Endodermal cell (in vitro differentiated cells): ENCODE results near the gene SMG7. TPM values are rescaled to one million over a fixed set of nuclear protein-coding genes. Genes with fewer than 3 reads are reported as not detected.
A peak's percentile ranks its signal among the peaks of the same experiment; 100 is the strongest.

Experiments
- DNase-seq: peaks from one replicate; pipeline ENCODE4 v3.0.0-alpha.2; 2017
- H3K27ac ChIP-seq: 2 replicates; pipeline ENCODE4 v1.5.1; 2013; ENCODE audit warnings: mild to moderate bottlenecking, low read depth, low read length, moderate library complexity
- H3K27me3 ChIP-seq: 2 replicates; pipeline ENCODE4 v1.6.1; 2013; ENCODE audit warnings: mild to moderate bottlenecking, low read length, moderate library complexity; ENCODE audit not compliant: insufficient read depth, control insufficient read depth, poor library complexity, severe bottlenecking
- H3K36me3 ChIP-seq: 2 replicates; pipeline ENCODE4 v1.7.0; 2013; ENCODE audit warnings: mild to moderate bottlenecking, low read length, moderate library complexity; ENCODE audit not compliant: control insufficient read depth, insufficient read depth
- H3K4me1 ChIP-seq: one replicate; pipeline ENCODE4 v1.7.0; 2013; ENCODE audit warnings: low read length; ENCODE audit not compliant: control insufficient read depth, insufficient read depth
- H3K4me3 ChIP-seq: 2 replicates; pipeline ENCODE4 v1.5.1; 2013; ENCODE audit warnings: mild to moderate bottlenecking, low read length, moderate library complexity
- H3K9ac ChIP-seq: 2 replicates; pipeline ENCODE4 v1.6.1; 2013; ENCODE audit warnings: mild to moderate bottlenecking, low read length, moderate library complexity; ENCODE audit not compliant: poor library complexity, severe bottlenecking; ENCODE audit errors: extremely low read depth
- H3K9me3 ChIP-seq: 2 replicates; pipeline ENCODE4 v1.6.1; 2013; ENCODE audit warnings: mild to moderate bottlenecking, low read length, moderate library complexity; ENCODE audit not compliant: control insufficient read depth
- H3K27ac Mint-ChIP-seq: 2 replicates; pipeline ENCODE4 v1.8.0; 2020; ENCODE audit warnings: mixed read lengths
- H3K27me3 Mint-ChIP-seq: 2 replicates; pipeline ENCODE4 v1.8.0; 2021; ENCODE audit warnings: mild to moderate bottlenecking, mixed read lengths; ENCODE audit not compliant: insufficient read depth
- H3K36me3 Mint-ChIP-seq: 2 replicates; pipeline ENCODE4 v1.8.0; 2020; ENCODE audit warnings: low read depth, mixed read lengths
- H3K4me1 Mint-ChIP-seq: 2 replicates; pipeline ENCODE4 v1.8.0; 2020; ENCODE audit warnings: mixed read lengths
- H3K4me3 Mint-ChIP-seq: 2 replicates; pipeline ENCODE4 v1.8.0; 2020; ENCODE audit warnings: mild to moderate bottlenecking, moderate library complexity, mixed read lengths
- H3K9me3 Mint-ChIP-seq: 2 replicates; pipeline ENCODE4 v1.8.0; 2020; ENCODE audit warnings: mild to moderate bottlenecking, mixed read lengths
- whole genome bisulfite sequencing, 2 experiments: methylation state at CpG; one replicate each; pipeline versions ENCODE4 v1.1.5 to v1.1.7; 2013; ENCODE audit warnings: missing lambda C conversion rate in 2 of 2, mixed read lengths in 1 of 2; ENCODE audit not compliant: insufficient coverage in 1 of 2, insufficient read length in 1 of 2; 5-methylcytosine and 5-hydroxymethylcytosine counted together
- total RNA-seq, 2 donors: library from RNA; stranded (reverse); fragmentation: NEBNext Ultra II Directional in 1 of 2; extraction: Animal tissue kit (Norgen Biotek cat#: 25700) in 1 of 2; gene quantifications; 2 replicates in 1 of 2; 3 replicates in 1 of 2; pipeline ENCODE4 v1.2.1, GENCODE V29; 2021
- TF ChIP-seq, protein P1 (sequence below): fragments of 200-600 bp; sonication (generic); conservative IDR thresholded peaks from 2 replicates; pipeline ENCODE4 v1.5.0; 2021; ENCODE audit warnings: antibody characterized with exemption, mild to moderate bottlenecking

SMG7 gene
- total RNA-seq, 2 donors from 2014 or later = 60.5 to 75.9 TPM

- no peaks in the 10 kb centered on the region for H3K36me3 Mint-ChIP-seq
- no peak for DNase-seq
- no peak overlapping the region for H3K4me3 ChIP-seq
- WGBS, 2 experiments = 91 to 95% methylated on average over 5 of the region's 5 CpGs
- H3K9me3 Mint-ChIP-seq = no peaks in the 10 kb centered on the region
- no peaks in the 10 kb centered on the region for H3K9me3 ChIP-seq
- peaks cover 3% of the 10 kb centered on the region for H3K4me1 Mint-ChIP-seq
- no peak overlapping the region for H3K27ac ChIP-seq
- no peak overlapping the region for H3K27ac Mint-ChIP-seq
- H3K9ac ChIP-seq = no peak overlapping the region
- H3K27me3 ChIP-seq = no peaks in the 10 kb centered on the region
- TF ChIP-seq, protein P1, sequence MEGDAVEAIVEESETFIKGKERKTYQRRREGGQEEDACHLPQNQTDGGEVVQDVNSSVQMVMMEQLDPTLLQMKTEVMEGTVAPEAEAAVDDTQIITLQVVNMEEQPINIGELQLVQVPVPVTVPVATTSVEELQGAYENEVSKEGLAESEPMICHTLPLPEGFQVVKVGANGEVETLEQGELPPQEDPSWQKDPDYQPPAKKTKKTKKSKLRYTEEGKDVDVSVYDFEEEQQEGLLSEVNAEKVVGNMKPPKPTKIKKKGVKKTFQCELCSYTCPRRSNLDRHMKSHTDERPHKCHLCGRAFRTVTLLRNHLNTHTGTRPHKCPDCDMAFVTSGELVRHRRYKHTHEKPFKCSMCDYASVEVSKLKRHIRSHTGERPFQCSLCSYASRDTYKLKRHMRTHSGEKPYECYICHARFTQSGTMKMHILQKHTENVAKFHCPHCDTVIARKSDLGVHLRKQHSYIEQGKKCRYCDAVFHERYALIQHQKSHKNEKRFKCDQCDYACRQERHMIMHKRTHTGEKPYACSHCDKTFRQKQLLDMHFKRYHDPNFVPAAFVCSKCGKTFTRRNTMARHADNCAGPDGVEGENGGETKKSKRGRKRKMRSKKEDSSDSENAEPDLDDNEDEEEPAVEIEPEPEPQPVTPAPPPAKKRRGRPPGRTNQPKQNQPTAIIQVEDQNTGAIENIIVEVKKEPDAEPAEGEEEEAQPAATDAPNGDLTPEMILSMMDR = no peak
- no peak overlapping the region for H3K4me3 Mint-ChIP-seq
- no peaks in the 10 kb centered on the region for H3K36me3 ChIP-seq
- no peaks in the 10 kb centered on the region for H3K27me3 Mint-ChIP-seq
- H3K4me1 ChIP-seq = no peaks in the 10 kb centered on the region
Measured at GRCh38 chr1:183575606-183576005, 103.3 kb downstream of the SMG7 start.

- TF ChIP-seq, protein P1 = no peak
- Mint-ChIP-seq H3K27me3 (no peaks in the 10 kb centered on the region), H3K4me1 (peaks cover 3% of the 10 kb centered on the region), H3K36me3 (no peaks in the 10 kb centered on the region), H3K9me3 (no peaks in the 10 kb centered on the region), H3K4me3 (no peak overlapping the region), H3K27ac (no peak overlapping the region)
- 89 to 91% methylated on average over 7 to 8 of the region's 8 CpGs for WGBS, 2 experiments
- H3K4me1 ChIP-seq = no peaks in the 10 kb centered on the region
- DNase-seq = peak; percentile 24
- no peaks in the 10 kb centered on the region for H3K27me3 ChIP-seq
- H3K4me3 ChIP-seq = no peak overlapping the region
- H3K9ac ChIP-seq = no peak overlapping the region
- no peaks in the 10 kb centered on the region for H3K36me3 ChIP-seq
- no peaks in the 10 kb centered on the region for H3K9me3 ChIP-seq
- H3K27ac ChIP-seq = no peak overlapping the region
Measured at GRCh38 chr1:183576537-183576936, 104.2 kb downstream of the SMG7 start.

GRCh38 chr1:183577897-183578465 is 105.7 kb downstream of the SMG7 start:
- Histone ChIP-seq H3K9me3 (no peaks in the 10 kb centered on the region), H3K9ac (no peak overlapping the region), H3K27ac (no peak overlapping the region), H3K36me3 (no peaks in the 10 kb centered on the region), H3K4me1 (no peaks in the 10 kb centered on the region), H3K27me3 (no peaks in the 10 kb centered on the region), H3K4me3 (no peak overlapping the region)
- Mint-ChIP-seq H3K4me1 (peaks cover 3% of the 10 kb centered on the region), H3K27me3 (no peaks in the 10 kb centered on the region), H3K9me3 (no peaks in the 10 kb centered on the region), H3K36me3 (no peaks in the 10 kb centered on the region), H3K27ac (no peak overlapping the region), H3K4me3 (no peak overlapping the region)
- 90 to 96% methylated on average over 5 to 7 of the region's 7 CpGs for WGBS, 2 experiments
- peak; percentile 23 for DNase-seq
- TF ChIP-seq, protein P1 = no peak
